Astrocyte (in vitro differentiated cells and primary cell): Measurements from ENCODE around the gene BORCS6.

Experiments used
- CTCF ChIP-seq: IDR thresholded peaks from 2 replicates; pipeline ENCODE4 v1.5.1; 2011; ENCODE audit warnings: low read depth, mild to moderate bottlenecking, inconsistent platforms, low read length, moderate library complexity; ENCODE audit not compliant: insufficient read depth
- EZH2 ChIP-seq: IDR thresholded peaks from 2 replicates; pipeline ENCODE4 v1.6.1; 2012; ENCODE audit warnings: mild to moderate bottlenecking, low read length, inconsistent platforms; ENCODE audit not compliant: insufficient read depth

DNA sequence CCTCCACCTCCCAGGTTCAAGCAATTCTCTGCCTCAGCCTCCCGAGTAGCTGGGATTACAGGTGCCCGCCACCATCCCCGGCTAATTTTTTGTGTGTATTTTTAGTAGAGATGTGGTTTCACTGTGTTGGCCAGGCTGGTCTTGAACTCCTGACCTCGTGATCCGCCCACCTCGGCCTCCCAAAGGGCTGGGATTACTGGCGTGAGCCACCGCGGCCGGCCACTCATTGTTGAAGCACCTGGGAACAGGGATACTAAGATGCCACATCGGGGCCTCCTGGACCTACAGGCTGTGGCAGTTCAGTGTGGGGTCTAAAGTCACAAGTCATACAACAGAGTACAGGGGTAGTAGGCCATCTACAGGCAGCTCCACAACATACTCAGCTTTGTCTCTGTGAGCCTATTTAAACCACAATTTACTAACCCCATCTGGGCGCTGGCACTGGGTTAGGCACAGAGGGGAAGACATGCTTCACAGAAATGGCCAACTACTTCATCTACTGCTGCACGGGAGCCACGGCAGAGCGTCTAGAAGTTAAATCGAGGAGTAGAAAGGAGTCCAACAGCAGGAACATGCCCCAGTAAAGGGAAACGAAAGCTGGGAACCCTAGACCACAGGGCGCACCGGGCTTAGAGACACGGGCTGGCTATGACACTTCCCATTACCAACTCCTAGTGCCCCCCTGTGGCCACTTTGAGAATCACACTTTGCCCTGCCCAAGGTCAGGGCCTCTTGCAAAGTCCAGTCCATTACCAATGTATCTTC, 31.5 kb downstream of the BORCS6 start:
- peak; percentile 86 for TF ChIP-seq CTCF
- TF ChIP-seq EZH2: no peak
